GM21723 (cell line): ENCODE measurements around the gene AADACL3.

Experiments
- ATAC-seq: cut with Tn5 transposase; IDR thresholded peaks from one replicate; pipeline ENCODE4 v1.9.1; 2021; ENCODE audit warnings: mild to moderate bottlenecking, moderate library complexity; ENCODE audit not compliant: unreplicated experiment

The AADACL3 gene

GRCh38 chr1:12763479-12763878 lies 47.6 kb downstream of the AADACL3 start:
- ATAC-seq: no peak

GRCh38 chr1:12764016-12764415 lies 48.1 kb downstream of the AADACL3 start:
- no peak for ATAC-seq

GRCh38 chr1:12769031-12769430 lies 53.1 kb downstream of the AADACL3 start:
- ATAC-seq: no peak

- no peak for ATAC-seq
Measured at GRCh38 chr1:12769976-12770505, 54.1 kb downstream of the AADACL3 start.

- no peak for ATAC-seq
Measured at GRCh38 chr1:12770620-12771019, 54.7 kb downstream of the AADACL3 start.

- ATAC-seq: no peak
Measured at GRCh38 chr1:12771186-12771585, 55.3 kb downstream of the AADACL3 start.

GRCh38 chr1:12772520-12772919 lies 56.6 kb downstream of the AADACL3 start:
- ATAC-seq: no peak

GRCh38 chr1:12773438-12773837 lies 57.5 kb downstream of the AADACL3 start, which contains the start of gene PRAMEF12:
PRAMEF12 (plus strand) TSS chr1:12773738; CDS start chr1:12774868, 1,130 bp downstream.
- no peak for ATAC-seq

GRCh38 chr1:12774801-12775345 lies 59.0 kb downstream of the AADACL3 start:
- no peak for ATAC-seq

GRCh38 chr1:12775443-12775842 lies 59.5 kb downstream of the AADACL3 start:
- no peak for ATAC-seq

GRCh38 chr1:12776801-12777557 lies 61.1 kb downstream of the AADACL3 start:
- no peak for ATAC-seq
